HG03575 (cell line): ENCODE measurements around the gene FGFR1OP2.
A peak's percentile ranks its signal among the peaks of the same experiment; 100 is the strongest.

Experiments used
- ATAC-seq: cut with Tn5 transposase; IDR thresholded peaks from one replicate; pipeline ENCODE4 v1.9.1; 2021; ENCODE audit not compliant: unreplicated experiment, insufficient number of reproducible peaks, low FRiP score; ENCODE audit errors: extremely low read depth

Gene FGFR1OP2

GRCh38 chr12:26995706-26996105 lies 57.4 kb downstream of the FGFR1OP2 start:
- ATAC-seq, result no peak

- no peak for ATAC-seq
Measured at GRCh38 chr12:26997003-26997402, 58.7 kb downstream of the FGFR1OP2 start.

GRCh38 chr12:27000961-27001360 lies 62.7 kb downstream of the FGFR1OP2 start:
- ATAC-seq, result no peak

DNA sequence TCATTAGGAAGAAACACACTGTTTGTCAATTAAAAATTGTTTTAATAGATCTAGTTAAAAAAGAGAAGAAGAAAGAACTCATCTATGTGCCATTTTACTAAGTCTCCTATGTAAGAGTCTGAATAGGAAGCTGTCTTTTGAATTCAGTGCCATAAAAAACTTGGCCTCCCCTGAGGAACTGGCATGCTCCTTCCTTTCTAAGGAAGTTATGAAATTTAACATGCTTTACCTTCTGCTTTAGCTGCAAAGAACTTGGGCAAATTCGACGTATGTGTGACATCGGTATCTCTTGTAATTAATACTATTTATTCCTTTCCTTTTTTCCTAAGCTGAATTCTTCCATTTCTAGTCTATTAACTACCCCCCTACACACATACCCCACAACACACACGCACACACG lies 63.4 kb downstream of the FGFR1OP2 start:
- no peak for ATAC-seq

- no peak for ATAC-seq
Measured at GRCh38 chr12:27002141-27002540, 63.9 kb downstream of the FGFR1OP2 start.

- no peak for ATAC-seq
Measured at GRCh38 chr12:27003421-27004381, 65.4 kb downstream of the FGFR1OP2 start.

- no peak for ATAC-seq
Measured at GRCh38 chr12:27005495-27005894, 67.2 kb downstream of the FGFR1OP2 start.

DNA sequence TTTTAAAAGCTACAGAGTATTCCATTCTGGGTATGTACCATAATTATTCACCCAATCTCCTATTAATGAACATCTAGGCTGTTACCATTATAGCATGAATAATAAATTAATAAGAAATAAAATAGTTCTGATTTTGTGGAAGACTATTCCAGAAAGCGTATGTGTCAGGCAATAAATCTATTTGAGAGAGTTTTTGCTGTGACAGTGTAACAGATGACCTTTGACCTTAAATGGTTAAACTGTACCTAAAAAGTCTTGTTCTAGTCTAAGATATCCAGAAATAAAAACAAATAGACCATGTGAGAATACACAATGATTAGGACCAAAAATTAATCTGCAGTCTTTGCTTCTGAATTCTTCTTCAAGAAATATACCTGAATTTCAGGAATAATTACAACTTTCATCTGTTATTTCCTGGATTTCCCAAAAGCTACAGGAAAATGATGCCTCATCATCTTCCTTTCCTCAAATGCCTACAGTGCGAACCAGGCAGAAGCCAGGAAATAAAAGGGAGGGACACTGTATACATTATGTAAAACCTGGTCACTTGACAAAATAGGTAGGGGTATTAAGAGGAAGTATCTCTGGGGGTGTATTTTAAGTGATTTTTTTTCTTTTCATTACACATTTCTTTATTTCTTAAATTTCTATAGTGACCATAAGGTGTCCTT lies 68.7 kb downstream of the FGFR1OP2 start:
- ATAC-seq, result no peak

GRCh38 chr12:27008081-27008480 lies 69.8 kb downstream of the FGFR1OP2 start:
- ATAC-seq, result no peak

DNA sequence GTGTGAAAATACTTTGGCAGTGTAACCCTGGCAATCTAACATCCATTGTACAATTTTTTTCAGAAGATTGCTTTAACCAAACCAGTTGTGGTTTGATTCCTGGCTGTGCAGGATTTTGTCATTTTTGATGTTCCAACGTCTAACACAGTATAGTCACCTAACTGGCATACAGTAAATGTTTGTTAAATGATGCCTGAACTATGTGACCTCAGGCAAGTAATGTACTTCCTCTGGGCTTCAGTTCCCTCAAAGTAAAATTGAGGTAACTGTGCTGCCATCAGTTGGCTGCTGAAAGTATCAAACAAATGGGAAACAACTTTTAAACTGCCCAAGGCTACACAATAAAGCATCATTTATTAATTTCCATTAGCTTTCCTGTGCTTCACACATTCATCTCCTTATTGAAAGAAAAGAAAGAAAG lies 71.6 kb downstream of the FGFR1OP2 start:
- ATAC-seq, result no peak

DNA sequence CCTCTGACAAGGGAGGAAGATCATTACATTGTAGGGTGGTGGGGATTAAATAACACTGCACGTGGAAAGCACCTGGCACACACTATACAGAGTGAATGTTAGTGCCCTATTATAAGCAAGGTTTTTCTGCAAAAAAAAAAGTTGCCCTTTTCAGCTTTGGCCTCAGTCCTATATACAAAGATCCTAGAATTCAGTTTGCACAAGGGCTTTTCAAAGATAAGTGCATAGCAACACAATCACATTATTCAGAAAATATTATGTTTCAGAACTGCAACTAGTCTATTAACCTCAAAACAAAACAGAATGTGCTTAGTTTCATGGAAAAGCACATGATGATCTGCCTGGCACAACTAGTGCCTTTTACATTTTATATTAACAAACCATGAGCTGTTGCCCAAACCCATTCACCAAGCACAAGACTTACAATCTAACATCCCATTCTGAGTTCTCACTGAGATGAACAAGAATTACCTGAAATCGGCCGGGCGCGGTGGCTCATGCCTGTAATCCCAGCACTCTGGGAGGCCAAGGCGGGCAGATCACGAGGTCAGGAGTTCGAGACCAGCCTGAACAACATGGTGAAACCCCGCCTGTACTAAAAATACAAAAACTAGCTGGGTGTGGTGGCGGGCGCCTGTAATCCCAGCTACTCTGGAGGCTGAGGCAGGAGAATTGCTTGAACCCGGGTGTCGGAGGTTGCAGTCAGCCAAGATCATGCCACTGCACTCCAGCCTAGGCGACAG lies 74.1 kb downstream of the FGFR1OP2 start:
- ATAC-seq, result no peak

DNA sequence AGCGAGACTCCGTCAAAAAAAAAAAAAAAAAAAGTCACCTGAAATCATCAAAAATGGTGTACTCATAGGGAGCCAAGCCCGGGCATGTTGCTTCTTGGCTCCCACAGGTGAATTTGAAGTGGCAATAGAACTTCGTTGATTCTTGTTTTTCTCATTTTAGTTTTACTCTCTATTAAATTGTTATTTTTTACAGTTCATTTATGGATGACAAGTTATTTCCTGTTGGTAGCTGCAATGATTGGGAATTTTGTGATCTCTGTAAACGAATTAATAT lies 74.6 kb downstream of the FGFR1OP2 start:
- ATAC-seq, result no peak

DNA sequence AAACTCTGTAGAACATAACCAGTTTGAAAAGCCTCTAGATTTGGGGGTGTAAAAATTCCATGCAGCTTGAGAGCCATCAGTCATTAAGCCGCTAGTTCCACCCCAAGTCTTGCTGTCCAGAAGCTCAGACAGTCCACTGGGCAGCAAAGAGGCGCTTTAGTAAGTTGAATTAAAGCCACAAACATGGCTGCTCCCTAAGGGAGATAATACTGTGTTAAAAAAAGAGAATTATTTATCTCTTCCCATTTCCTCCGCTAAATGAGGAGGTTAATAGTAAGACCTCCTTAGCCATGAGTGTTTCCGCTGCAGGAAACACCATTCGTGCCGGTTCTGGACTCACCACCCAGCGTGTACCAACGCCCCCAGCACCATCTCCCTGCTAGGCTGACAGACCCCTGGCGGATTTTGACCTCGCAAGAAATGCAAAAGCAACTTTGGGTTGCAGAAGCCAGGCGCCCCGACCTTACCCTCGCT lies 75.4 kb downstream of the FGFR1OP2 start:
- no peak for ATAC-seq

GRCh38 chr12:27014085-27014858 lies 76.0 kb downstream of the FGFR1OP2 start, which contains the start of gene TM7SF3:
TSS of gene TM7SF3 (minus strand) at chr12:27014384. CDS start at chr12:27014168, 216 bp downstream.
- peak; percentile 31 for ATAC-seq

DNA sequence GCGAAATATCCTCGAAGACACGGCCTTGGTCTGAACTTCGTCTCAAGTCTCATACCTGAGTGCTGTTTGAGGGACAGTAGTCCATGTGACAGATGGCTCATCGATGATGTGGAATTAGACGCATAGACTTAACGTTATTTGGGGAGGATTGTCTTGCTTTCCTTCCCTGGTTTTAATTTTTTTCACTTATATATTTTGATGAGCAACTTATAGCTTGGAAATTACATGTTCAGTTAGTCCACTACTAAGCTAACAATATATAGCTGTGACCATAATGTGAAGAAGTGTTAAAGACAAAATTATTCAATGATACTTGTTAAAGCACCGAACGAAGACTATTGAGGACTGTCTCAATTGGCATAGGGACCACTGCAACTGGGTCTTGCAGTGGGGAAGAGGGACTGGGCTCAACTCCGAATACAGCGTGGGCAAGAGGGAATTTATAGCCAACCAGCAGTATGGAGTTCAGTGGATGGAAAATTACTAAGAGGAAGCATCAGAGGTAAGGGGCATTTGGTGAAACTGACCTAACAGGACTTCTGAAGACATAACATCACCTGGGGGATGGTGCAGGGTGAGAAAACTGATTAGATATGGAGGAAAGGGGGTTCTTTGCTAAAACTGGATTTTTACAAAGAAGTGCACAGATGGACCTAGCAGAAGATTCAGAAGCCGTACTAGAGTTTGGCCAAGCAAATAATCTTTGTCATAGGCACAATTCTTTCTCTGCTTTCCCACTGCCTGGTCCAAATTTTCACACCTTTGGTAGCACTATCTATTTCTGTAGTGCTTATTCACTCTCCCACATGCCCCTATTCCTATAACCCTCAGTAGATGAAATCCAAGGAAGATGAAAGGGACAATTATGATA lies 76.8 kb downstream of the FGFR1OP2 start:
- peak; percentile 1 for ATAC-seq

- no peak for ATAC-seq
Measured at GRCh38 chr12:27015730-27016076, 77.4 kb downstream of the FGFR1OP2 start.
